OCI-LY7 (cell line): Measurements from ENCODE around the gene AHSG. TPM values are rescaled to one million over a fixed set of nuclear protein-coding genes. Genes with fewer than 3 reads are reported as not detected.

Source experiments
- BruUV-seq: library from RNA; stranded (reverse); fragments of 400-500 nt; replicated peaks from 2 replicates; lab custom pipeline; 2021; lab: Mats Ljungman, UMichigan
- CTCF ChIA-PET: fragments of 300-600 bp; sonication (Branson Sonifier 250); formaldehyde crosslinking; loops from one replicate; lab custom pipeline; 2022; ENCODE audit warnings: antibody characterized with exemption; ENCODE audit not compliant: unreplicated experiment; lab: Charles Lee
- POLR2A ChIA-PET: fragments of 300-600 bp; sonication (Branson Sonifier 250); formaldehyde crosslinking; loops from one replicate; lab custom pipeline; 2022; ENCODE audit warnings: antibody characterized with exemption; lab: Charles Lee
- DNase-seq: peaks from one replicate; pipeline ENCODE4 v3.0.0-alpha.2; 2015; ENCODE audit warnings: low spot score
- H2AFZ ChIP-seq: fragments of 200-600 bp; sonication (generic), shearing (Covaris generic); 2 replicates; pipeline ENCODE4 v1.6.1; 2014; ENCODE audit warnings: mild to moderate bottlenecking, antibody characterized with exemption, low read length, moderate library complexity
- H3K27ac ChIP-seq: fragments of 200-600 bp; sonication (generic); 2 replicates; pipeline ENCODE4 v1.5.1; 2014; ENCODE audit warnings: mixed run types, low read depth, mild to moderate bottlenecking, moderate library complexity, low read length, inconsistent platforms; ENCODE audit not compliant: poor library complexity, severe bottlenecking
- H3K36me3 ChIP-seq: fragments of 200-600 bp; sonication (generic); 2 replicates; pipeline ENCODE4 v1.6.1; 2014; ENCODE audit warnings: mild to moderate bottlenecking, antibody characterized with exemption, low read length, moderate library complexity, mixed read lengths; ENCODE audit not compliant: insufficient read depth
- H3K4me1 ChIP-seq: fragments of 200-600 bp; sonication (generic); 2 replicates; pipeline ENCODE4 v1.5.1; 2014; ENCODE audit warnings: mild to moderate bottlenecking, low read length; ENCODE audit not compliant: insufficient read depth, poor library complexity, severe bottlenecking
- H3K4me2 ChIP-seq: fragments of 200-600 bp; sonication (generic); 2 replicates; pipeline ENCODE4 v1.6.1; 2014; ENCODE audit warnings: mild to moderate bottlenecking, low read length
- H3K4me3 ChIP-seq: fragments of 200-600 bp; sonication (generic); 2 replicates; pipeline ENCODE4 v1.5.1; 2014; ENCODE audit warnings: mild to moderate bottlenecking, low read depth, low read length; ENCODE audit not compliant: poor library complexity, severe bottlenecking
- H3K79me2 ChIP-seq: fragments of 200-600 bp; sonication (generic); 2 replicates; pipeline ENCODE4 v1.6.1; 2016; ENCODE audit warnings: low read depth, mild to moderate bottlenecking, low read length, moderate library complexity, mixed read lengths; ENCODE audit not compliant: insufficient read depth
- H3K9me2 ChIP-seq: fragments of 200-600 bp; sonication (generic); 2 replicates; pipeline ENCODE4 v1.6.1; 2016; ENCODE audit warnings: mild to moderate bottlenecking, low read length, mixed read lengths; ENCODE audit not compliant: insufficient read depth
- H3K9me3 ChIP-seq: fragments of 200-600 bp; sonication (generic); 2 replicates; pipeline ENCODE4 v1.6.1; 2014; ENCODE audit warnings: mild to moderate bottlenecking, mixed run types, low read length, mixed read lengths
- H4K20me1 ChIP-seq: fragments of 200-600 bp; sonication (generic); 2 replicates; pipeline ENCODE4 v1.6.1; 2014; ENCODE audit warnings: mild to moderate bottlenecking, antibody characterized with exemption, low read length, moderate library complexity, mixed read lengths; ENCODE audit not compliant: insufficient read depth
- EZH2phosphoT487 ChIP-seq: fragments of 200-600 bp; sonication (generic); IDR thresholded peaks from 2 replicates; pipeline ENCODE4 v1.6.1; 2018; ENCODE audit warnings: low read depth, borderline replicate concordance, mild to moderate bottlenecking, mixed run types, antibody characterized with exemption, low read length, moderate library complexity, mixed read lengths
- intact Hi-C: fragments of 100-400 bp; cut with micrococcal nuclease; formaldehyde crosslinking; loops from one replicate; pipeline ENCODE4 v1.10.0; 2022; ENCODE audit not compliant: unreplicated experiment
- total RNA-seq, 2 experiments: library from RNA; depleted of rRNA in 1 of 2; stranded (reverse); fragments of >200 nt in 1 of 2; shearing (Covaris generic) in 1 of 2; gene quantifications; 2 replicates each; pipeline ENCODE4 v1.2.3, GENCODE V29; 2014 to 2022
- TF ChIP-seq, protein P1 (sequence below): fragments of 200-600 bp; sonication (generic); conservative IDR thresholded peaks from 2 replicates; pipeline ENCODE4 v1.5.1; 2014; ENCODE audit warnings: mild to moderate bottlenecking, antibody characterized with exemption, low read length, moderate library complexity, mixed read lengths

Gene AHSG
- total RNA-seq, 2 experiments from 2014 or later = not detected

DNA sequence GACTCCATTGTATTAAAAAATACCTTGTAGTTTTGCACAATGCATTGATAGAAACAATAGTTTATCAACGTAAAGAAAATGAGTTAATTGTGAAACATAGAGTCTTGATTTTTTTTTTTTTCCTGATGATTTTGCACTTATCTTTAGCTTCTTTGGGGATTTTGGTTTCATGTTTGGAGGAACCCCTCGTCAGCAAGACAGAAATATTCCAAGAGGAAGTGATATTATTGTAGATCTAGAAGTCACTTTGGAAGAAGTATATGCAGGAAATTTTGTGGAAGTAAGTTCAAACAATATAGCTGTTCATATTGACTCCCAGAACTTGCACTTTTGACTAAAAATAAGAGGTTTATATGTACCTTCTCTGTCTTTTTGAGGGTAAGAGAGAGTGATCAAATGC is 35.3 kb upstream of the AHSG start:
- DNase-seq = no peak
- H3K9me2 ChIP-seq = no peaks in the 10 kb centered on the region
- peaks cover 5% of the 10 kb centered on the region for H3K4me1 ChIP-seq
- H3K36me3 ChIP-seq = peaks cover 99% of the 10 kb centered on the region
- POLR2A ChIA-PET = interaction anchor here (0.6 to 0.7 kb wide), 3 partner anchors 10 to 65 kb away, joined by 3 to 4 read pairs (median 3); no protein-coding TSS in a partner anchor
- CTCF ChIA-PET = no interaction called here
- peaks cover 29% of the 10 kb centered on the region for H3K79me2 ChIP-seq
- H3K27ac ChIP-seq = no peak overlapping the region
- no peak overlapping the region for H2AFZ ChIP-seq
- H3K9me3 ChIP-seq = no peaks in the 10 kb centered on the region
- 0 out of 2 replicates have a peak, but pooled peaks cover 4% of the 10 kb centered on the region for H4K20me1 ChIP-seq
- intact Hi-C loops = no loop called here
- no peak for TF ChIP-seq EZH2phosphoT487
- TF ChIP-seq, protein P1, sequence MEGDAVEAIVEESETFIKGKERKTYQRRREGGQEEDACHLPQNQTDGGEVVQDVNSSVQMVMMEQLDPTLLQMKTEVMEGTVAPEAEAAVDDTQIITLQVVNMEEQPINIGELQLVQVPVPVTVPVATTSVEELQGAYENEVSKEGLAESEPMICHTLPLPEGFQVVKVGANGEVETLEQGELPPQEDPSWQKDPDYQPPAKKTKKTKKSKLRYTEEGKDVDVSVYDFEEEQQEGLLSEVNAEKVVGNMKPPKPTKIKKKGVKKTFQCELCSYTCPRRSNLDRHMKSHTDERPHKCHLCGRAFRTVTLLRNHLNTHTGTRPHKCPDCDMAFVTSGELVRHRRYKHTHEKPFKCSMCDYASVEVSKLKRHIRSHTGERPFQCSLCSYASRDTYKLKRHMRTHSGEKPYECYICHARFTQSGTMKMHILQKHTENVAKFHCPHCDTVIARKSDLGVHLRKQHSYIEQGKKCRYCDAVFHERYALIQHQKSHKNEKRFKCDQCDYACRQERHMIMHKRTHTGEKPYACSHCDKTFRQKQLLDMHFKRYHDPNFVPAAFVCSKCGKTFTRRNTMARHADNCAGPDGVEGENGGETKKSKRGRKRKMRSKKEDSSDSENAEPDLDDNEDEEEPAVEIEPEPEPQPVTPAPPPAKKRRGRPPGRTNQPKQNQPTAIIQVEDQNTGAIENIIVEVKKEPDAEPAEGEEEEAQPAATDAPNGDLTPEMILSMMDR = no peak
- H3K4me2 ChIP-seq = no peak overlapping the region
- no peak overlapping the region for H3K4me3 ChIP-seq
- no TSS peak for BruUV-seq

DNA sequence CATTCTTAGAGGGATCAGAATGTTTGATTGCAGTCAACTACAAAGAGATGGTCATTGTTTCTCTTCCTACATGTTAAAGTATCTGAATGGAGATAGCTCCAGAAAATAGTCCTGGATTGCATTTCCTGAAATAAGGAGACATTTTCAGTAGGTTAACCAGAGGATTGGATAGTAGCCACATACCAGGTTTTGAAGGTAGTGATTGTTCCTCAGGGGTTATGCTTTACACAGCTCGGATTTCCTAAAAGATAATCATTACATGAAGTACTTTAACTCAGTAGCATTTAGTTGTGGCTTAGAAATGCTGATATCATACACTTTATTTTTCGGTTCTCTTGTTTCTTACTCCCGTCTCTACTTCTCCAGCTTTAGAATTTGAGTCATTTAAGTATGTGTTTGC is 32.1 kb upstream of the AHSG start:
- H3K9me3 ChIP-seq = no peaks in the 10 kb centered on the region
- intact Hi-C loops = no loop called here
- TF ChIP-seq, protein P1 = no peak
- TF ChIP-seq EZH2phosphoT487 = no peak
- no peak overlapping the region for H3K4me2 ChIP-seq
- ChIA-PET POLR2A (interaction anchor here (1.1 to 2.0 kb wide), 2 partner anchors 10 to 15 kb away, joined by 4 read pairs; no protein-coding TSS in a partner anchor), CTCF (no interaction called here)
- DNase-seq = no peak
- H3K4me1 ChIP-seq = no peaks in the 10 kb centered on the region
- no TSS peak for BruUV-seq
- no peak overlapping the region for H3K27ac ChIP-seq
- no peak overlapping the region for H2AFZ ChIP-seq
- H3K79me2 ChIP-seq = peaks cover 6% of the 10 kb centered on the region; the same call in 1 of the 2 replicates
- no peaks in the 10 kb centered on the region for H3K9me2 ChIP-seq
- H3K36me3 ChIP-seq = peaks cover 99% of the 10 kb centered on the region
- 0 out of 2 replicates have a peak, but pooled peaks cover 4% of the 10 kb centered on the region for H4K20me1 ChIP-seq
- H3K4me3 ChIP-seq = no peak overlapping the region

GRCh38 chr3:186582541-186582940 is 30.3 kb upstream of the AHSG start:
- Histone ChIP-seq H3K9me2 (no peaks in the 10 kb centered on the region), H4K20me1 (0 out of 2 replicates have a peak, but pooled peaks cover 4% of the 10 kb centered on the region), H3K27ac (no peak overlapping the region), H3K36me3 (peaks cover 90% of the 10 kb centered on the region), H3K4me3 (no peak overlapping the region), H3K4me2 (no peak overlapping the region), H3K4me1 (no peaks in the 10 kb centered on the region), H2AFZ (no peak overlapping the region), H3K9me3 (no peaks in the 10 kb centered on the region), H3K79me2 (peaks cover 6% of the 10 kb centered on the region; the same call in 1 of the 2 replicates)
- intact Hi-C loops = no loop called here
- ChIA-PET POLR2A (interaction anchor here (0.6 to 1.0 kb wide), 2 partner anchors 12 to 504 kb away, joined by 3 read pairs; partner anchors contain the start of gene DNAJB11), CTCF (no interaction called here)
- DNase-seq = no peak
- no TSS peak for BruUV-seq
- TF ChIP-seq, protein P1 = no peak
- no peak for TF ChIP-seq EZH2phosphoT487
